Osteoblast (primary cell): ENCODE measurements around the gene BEND3. TPM values are rescaled to one million over a fixed set of nuclear protein-coding genes. Genes with fewer than 3 reads are reported as not detected.
"Not testable (repeated sequence)": the region's sequence is repeated elsewhere in the genome, so short reads cannot be mapped to it uniquely, and the experiment has no call there.

ENCODE experiments used
- DNase-seq: peaks from one replicate; pipeline ENCODE4 v3.0.0; 2011; ENCODE audit warnings: low spot score, mixed read lengths; ENCODE audit not compliant: insufficient read length; ENCODE audit errors: missing footprints
- H2AFZ ChIP-seq: 2 replicates; pipeline ENCODE4 v1.6.0; 2011; ENCODE audit warnings: mild to moderate bottlenecking, low read length
- H3K27ac ChIP-seq: 2 replicates; pipeline ENCODE4 v1.5.1; 2011; ENCODE audit warnings: mild to moderate bottlenecking, low read depth, low read length, moderate library complexity
- H3K27me3 ChIP-seq: 2 replicates; pipeline ENCODE4 v1.6.0; 2012; ENCODE audit warnings: mild to moderate bottlenecking, control low read depth, inconsistent platforms, low read length, moderate library complexity; ENCODE audit not compliant: insufficient read depth
- H3K36me3 ChIP-seq: 2 replicates; pipeline ENCODE4 v1.5.1; 2011; ENCODE audit warnings: mild to moderate bottlenecking, low read length, control low read depth, moderate library complexity; ENCODE audit not compliant: insufficient read depth
- H3K4me1 ChIP-seq: 2 replicates; pipeline ENCODE4 v1.5.1; 2011; ENCODE audit warnings: mild to moderate bottlenecking, low read length, control low read depth, moderate library complexity; ENCODE audit not compliant: insufficient read depth
- H3K4me2 ChIP-seq: 2 replicates; pipeline ENCODE4 v1.6.0; 2011; ENCODE audit warnings: mild to moderate bottlenecking, low read length; ENCODE audit not compliant: insufficient read depth
- H3K4me3 ChIP-seq: fragments of 200-600 bp; sonication (generic); 3 replicates; pipeline ENCODE4 v1.5.1; 2012; ENCODE audit warnings: mild to moderate bottlenecking, low read length, inconsistent platforms; ENCODE audit not compliant: insufficient read depth
- H3K79me2 ChIP-seq: 2 replicates; pipeline ENCODE4 v1.6.0; 2012; ENCODE audit warnings: mild to moderate bottlenecking, low read length, control low read depth, inconsistent platforms; ENCODE audit not compliant: insufficient read depth
- H3K9me3 ChIP-seq: 2 replicates; pipeline ENCODE4 v1.5.1; 2011; ENCODE audit warnings: low read depth, low read length, control low read depth
- H4K20me1 ChIP-seq: 2 replicates; pipeline ENCODE4 v1.6.0; 2012; ENCODE audit warnings: mild to moderate bottlenecking, low read length, control low read depth; ENCODE audit not compliant: insufficient read depth
- small RNA-seq: library from RNA; depleted of rRNA; stranded (forward); fragments of <200 nt; gene quantifications from one replicate; pipeline ENCODE3, GENCODE V24; 2012
- total RNA-seq: library from RNA; depleted of rRNA; stranded (reverse); fragments of >200 nt; gene quantifications from 2 replicates; pipeline ENCODE4 v1.2.3, GENCODE V29; 2012
- TF ChIP-seq, protein P1 (sequence below): IDR thresholded peaks from 2 replicates; pipeline ENCODE4 v1.5.1; 2011; ENCODE audit warnings: mild to moderate bottlenecking, low read depth, low read length, moderate library complexity; ENCODE audit errors: extremely low read depth

Gene BEND3
- total RNA-seq, 1 donor, result 3.6 TPM

DNA sequence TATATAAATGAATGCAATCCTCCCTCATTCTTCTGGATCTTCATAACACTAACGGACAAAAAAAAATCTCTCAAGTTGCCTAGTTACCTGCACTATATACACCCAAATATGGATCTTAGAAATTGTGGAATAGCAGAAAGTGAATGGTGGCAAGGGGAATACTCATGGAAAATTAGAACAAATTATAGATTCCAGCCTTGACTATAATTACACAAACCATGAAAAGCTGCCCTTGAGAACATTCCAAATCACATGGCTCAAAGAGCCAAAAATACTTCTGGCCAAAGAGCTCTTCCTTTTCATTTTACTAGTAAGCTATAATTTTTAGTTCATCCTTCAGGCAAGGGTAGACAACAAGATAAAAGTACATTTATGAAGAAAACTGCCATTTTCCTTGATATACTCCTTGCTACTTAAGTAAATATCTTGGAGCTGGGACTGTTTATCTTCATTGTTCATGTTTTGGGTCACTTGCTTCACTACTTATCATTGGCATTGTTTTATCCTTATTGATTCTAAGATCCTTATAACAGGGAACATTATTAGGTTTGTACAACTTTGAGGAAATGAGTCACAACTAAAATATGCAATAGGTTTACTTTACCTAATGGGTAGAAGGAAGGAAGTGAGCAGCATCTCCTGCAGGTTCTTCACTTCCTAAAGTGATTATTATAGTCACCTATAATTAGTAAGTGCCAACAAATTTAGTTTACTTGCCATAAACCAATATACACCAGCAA, 93.7 kb downstream of the BEND3 start:
- Histone ChIP-seq H3K9me3 (no peaks in the 10 kb centered on the region), H2AFZ (no peak overlapping the region), H3K36me3 (no peaks in the 10 kb centered on the region), H4K20me1 (no peaks in the 10 kb centered on the region), H3K4me2 (no peak overlapping the region), H3K4me1 (no peaks in the 10 kb centered on the region), H3K27me3 (no peaks in the 10 kb centered on the region), H3K27ac (no peak overlapping the region), H3K79me2 (no peaks in the 10 kb centered on the region), H3K4me3 (no peak overlapping the region)
- DNase-seq, result no peak
- TF ChIP-seq, protein P1, sequence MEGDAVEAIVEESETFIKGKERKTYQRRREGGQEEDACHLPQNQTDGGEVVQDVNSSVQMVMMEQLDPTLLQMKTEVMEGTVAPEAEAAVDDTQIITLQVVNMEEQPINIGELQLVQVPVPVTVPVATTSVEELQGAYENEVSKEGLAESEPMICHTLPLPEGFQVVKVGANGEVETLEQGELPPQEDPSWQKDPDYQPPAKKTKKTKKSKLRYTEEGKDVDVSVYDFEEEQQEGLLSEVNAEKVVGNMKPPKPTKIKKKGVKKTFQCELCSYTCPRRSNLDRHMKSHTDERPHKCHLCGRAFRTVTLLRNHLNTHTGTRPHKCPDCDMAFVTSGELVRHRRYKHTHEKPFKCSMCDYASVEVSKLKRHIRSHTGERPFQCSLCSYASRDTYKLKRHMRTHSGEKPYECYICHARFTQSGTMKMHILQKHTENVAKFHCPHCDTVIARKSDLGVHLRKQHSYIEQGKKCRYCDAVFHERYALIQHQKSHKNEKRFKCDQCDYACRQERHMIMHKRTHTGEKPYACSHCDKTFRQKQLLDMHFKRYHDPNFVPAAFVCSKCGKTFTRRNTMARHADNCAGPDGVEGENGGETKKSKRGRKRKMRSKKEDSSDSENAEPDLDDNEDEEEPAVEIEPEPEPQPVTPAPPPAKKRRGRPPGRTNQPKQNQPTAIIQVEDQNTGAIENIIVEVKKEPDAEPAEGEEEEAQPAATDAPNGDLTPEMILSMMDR, result no peak

DNA sequence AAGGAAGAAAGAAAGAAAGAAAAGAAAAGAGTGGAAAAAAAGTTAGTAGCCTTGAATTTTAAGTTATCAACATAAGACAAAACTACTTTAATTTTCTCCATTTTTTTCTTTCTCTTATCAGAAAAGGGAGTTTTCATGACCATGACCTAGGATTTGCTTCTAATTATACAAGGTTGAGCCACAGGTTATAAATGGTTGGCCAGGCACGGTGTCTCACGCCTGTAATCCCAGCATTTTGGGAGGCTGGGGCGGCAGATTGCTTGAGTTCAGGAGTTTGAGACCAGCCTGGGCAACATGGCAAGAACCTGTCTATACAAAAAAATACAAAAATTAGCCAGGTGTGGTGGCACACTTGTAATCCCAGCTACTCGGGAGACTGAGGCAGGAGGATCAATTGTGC, 95.1 kb downstream of the BEND3 start:
- Histone ChIP-seq H3K4me1 (no peaks in the 10 kb centered on the region), H2AFZ (no peak overlapping the region), H3K4me3 (no peak overlapping the region), H3K27me3 (no peaks in the 10 kb centered on the region), H3K27ac (no peak overlapping the region), H3K36me3 (no peaks in the 10 kb centered on the region), H3K79me2 (no peaks in the 10 kb centered on the region), H3K4me2 (no peak overlapping the region), H3K9me3 (no peaks in the 10 kb centered on the region), H4K20me1 (no peaks in the 10 kb centered on the region)
- no peak for DNase-seq
- TF ChIP-seq, protein P1, result no peak

DNA sequence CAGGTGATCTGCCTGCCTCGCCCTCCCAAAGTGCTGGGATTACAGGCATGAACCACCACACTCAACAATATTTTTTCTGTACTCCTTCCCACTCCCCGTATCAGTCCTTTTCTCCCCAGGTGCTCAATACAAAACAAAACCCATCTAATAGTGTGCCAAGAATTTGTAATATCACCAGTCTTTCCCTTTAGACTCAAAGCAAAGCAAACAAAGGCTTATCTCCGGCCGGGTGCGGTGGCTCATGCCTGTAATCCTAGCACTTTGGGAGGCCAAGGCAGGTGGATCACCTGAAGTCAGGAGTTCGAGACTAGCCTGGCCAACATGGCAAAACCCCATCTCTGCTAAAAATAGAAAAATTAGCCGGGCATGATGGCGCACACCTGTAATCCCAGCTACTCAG, 95.7 kb downstream of the BEND3 start:
- not testable (repeated sequence) for DNase-seq, H2AFZ ChIP-seq, H3K79me2 ChIP-seq, H4K20me1 ChIP-seq, H3K4me3 ChIP-seq, H3K4me1 ChIP-seq, H3K4me2 ChIP-seq, H3K36me3 ChIP-seq, H3K27me3 ChIP-seq, H3K9me3 ChIP-seq, H3K27ac ChIP-seq

DNA sequence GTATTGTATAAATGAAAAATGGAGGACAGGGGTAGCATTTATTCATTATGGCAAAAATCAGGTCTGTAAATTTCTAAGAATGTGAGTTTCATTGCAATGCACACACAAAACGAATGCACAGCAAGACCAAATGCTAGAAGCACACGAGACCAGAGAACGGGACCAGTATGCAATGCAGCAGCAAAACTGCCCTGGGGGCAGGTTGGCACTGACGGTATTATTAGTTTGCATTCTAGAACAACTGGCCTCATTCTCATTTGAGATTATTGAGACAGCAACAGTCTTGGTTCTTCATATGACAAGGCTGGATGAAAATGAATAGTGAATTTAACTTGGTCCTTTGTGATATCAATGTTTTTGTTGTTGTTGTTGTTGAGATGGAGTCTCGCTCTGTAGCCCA, 96.3 kb downstream of the BEND3 start:
- H3K4me1 ChIP-seq, result no peaks in the 10 kb centered on the region
- no peak overlapping the region for H3K4me2 ChIP-seq
- no peaks in the 10 kb centered on the region for H3K79me2 ChIP-seq
- H3K27ac ChIP-seq, result no peak overlapping the region
- H3K27me3 ChIP-seq, result no peaks in the 10 kb centered on the region
- no peak overlapping the region for H3K4me3 ChIP-seq
- DNase-seq, result no peak
- H3K9me3 ChIP-seq, result no peaks in the 10 kb centered on the region
- H3K36me3 ChIP-seq, result no peaks in the 10 kb centered on the region
- H2AFZ ChIP-seq, result no peak overlapping the region
- TF ChIP-seq, protein P1, result no peak
- H4K20me1 ChIP-seq, result no peaks in the 10 kb centered on the region

Small RNAs within 50 kb of the gene (small RNA-seq; reads per million reads assigned to genes)
- not detected for gene RNU6-1299P

Other genes with a start within 250 kb of the BEND3 start
- 3.3 and 4.1 TPM in 2 replicates for gene CD24, start 140.8 kb downstream of the BEND3 start, total RNA-seq
- 12.3 and 14.1 TPM in 2 replicates for gene MTRES1, start 87.3 kb downstream of the BEND3 start, total RNA-seq